Neural progenitor cell (in vitro differentiated cells): ENCODE data around the gene ZNF280B.
A peak's percentile ranks its signal among the peaks of the same experiment; 100 is the strongest.

Experiments
- EZH2phosphoT487 ChIP-seq: fragments of 200-600 bp; sonication (generic); IDR thresholded peaks from 2 replicates; pipeline ENCODE4 v1.6.1; 2017; ENCODE audit warnings: antibody characterized with exemption
- TF ChIP-seq, protein P1 (sequence below): fragments of 200-600 bp; sonication (generic); IDR thresholded peaks from 2 replicates; pipeline ENCODE4 v1.5.1; 2017; ENCODE audit warnings: antibody characterized with exemption, mild to moderate bottlenecking

DNA sequence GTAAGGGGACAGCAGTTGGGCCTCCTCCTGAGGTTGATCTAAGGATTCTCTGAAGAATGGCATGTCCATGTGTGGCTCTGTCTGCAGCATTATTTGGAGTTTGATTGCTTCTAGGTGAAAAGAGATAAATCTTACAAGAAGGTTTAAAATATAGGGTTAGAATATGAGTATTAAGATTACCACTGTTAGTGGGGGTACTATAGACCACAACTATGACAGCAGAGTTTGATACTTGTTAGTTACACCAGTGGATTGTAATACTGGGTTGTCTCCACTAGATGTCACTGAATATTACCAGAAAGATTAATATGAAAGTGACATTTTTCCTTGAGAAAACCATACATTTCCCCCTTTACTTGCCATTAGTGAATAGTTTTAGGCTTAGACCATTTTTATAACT is 47.9 kb downstream of the ZNF280B start:
- TF ChIP-seq, protein P1, sequence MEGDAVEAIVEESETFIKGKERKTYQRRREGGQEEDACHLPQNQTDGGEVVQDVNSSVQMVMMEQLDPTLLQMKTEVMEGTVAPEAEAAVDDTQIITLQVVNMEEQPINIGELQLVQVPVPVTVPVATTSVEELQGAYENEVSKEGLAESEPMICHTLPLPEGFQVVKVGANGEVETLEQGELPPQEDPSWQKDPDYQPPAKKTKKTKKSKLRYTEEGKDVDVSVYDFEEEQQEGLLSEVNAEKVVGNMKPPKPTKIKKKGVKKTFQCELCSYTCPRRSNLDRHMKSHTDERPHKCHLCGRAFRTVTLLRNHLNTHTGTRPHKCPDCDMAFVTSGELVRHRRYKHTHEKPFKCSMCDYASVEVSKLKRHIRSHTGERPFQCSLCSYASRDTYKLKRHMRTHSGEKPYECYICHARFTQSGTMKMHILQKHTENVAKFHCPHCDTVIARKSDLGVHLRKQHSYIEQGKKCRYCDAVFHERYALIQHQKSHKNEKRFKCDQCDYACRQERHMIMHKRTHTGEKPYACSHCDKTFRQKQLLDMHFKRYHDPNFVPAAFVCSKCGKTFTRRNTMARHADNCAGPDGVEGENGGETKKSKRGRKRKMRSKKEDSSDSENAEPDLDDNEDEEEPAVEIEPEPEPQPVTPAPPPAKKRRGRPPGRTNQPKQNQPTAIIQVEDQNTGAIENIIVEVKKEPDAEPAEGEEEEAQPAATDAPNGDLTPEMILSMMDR: peak; percentile 64
- TF ChIP-seq EZH2phosphoT487: no peak
